Activated CD4-positive, alpha-beta T cell treated with anti-CD3 and anti-CD28 coated beads for 1 hour (primary cell): ENCODE measurements around the gene HGFAC.

Experiments used
- DNase-seq: peaks from one replicate; pipeline ENCODE4 v3.0.0-alpha.2; 2020

Gene HGFAC

DNA sequence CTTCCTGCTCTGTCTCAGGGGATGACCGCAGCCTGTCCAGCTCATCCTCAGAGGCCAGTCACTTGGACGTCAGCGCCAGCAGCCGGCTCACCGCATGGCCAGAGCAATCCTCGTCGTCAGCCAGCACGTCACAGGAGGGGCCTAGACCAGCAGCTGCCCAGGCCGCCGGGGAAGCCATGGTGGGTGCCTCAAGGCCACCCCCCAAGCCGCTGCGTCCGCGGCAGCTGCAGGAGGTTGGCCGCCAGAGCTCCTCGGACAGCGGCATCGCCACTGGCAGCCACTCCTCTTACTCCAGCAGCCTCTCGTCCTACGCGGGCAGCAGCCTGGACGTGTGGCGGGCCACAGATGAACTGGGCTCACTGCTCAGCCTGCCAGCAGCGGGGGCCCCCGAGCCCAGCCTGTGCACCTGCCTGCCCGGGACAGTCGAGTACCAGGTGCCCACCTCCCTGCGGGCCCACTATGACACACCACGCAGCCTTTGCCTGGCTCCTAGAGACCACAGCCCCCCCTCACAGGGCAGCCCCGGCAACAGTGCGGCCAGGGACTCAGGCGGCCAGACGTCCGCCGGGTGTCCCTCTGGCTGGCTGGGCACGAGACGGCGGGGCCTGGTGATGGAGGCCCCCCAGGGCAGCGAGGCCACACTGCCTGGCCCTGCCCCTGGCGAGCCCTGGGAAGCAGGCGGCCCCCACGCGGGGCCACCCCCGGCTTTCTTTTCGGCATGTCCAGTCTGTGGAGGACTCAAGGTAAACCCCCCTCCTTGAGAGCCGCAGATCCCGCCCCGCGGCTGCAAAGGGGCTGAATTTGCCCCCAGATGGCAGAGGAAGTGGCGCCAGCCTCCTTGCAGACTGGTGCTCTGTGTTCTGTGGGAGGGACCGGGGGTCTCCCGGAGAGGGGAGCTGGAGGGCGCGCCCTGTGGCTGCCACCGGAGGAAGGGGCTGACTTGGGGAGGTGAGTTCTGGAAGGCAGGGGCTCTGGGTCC lies 51.3 kb downstream of the HGFAC start:
- DNase-seq, result no peak

DNA sequence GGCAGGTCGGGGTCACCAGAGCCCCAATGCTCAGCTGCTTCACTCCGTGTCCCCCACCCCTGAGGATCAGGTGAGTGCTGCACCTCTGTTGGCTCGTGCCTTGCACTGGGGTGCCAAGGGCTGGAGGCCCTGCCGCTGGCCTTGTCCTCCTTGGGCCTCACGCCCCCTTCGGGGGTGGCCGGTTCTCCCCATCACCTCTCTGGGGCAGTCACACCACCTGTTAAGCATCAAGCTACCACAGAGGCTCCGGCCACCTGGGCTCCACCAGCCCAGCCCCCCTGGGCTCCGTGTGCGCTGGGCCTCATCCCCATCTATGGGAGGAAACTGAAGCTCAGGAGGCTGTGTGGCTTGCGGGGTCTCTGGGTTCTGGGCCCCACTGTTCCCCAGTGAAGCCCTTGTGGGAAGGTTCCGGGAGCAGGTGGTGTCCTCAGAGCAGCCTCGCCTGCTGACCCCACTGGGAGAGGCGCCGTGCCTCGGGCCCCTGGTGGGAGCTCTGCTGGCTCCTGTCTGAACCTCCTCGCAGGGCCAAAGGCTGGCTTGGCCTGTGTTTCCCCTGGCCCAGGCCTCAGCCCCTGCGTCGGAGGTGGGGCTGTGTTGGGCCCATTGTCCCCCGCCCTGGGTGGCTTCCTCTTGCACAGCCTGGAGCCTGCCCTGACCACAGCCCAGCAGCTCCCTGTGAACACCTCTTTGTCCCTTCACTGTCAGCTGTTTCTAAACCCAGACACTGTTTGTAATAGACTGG lies 52.1 kb downstream of the HGFAC start:
- no peak for DNase-seq

DNA sequence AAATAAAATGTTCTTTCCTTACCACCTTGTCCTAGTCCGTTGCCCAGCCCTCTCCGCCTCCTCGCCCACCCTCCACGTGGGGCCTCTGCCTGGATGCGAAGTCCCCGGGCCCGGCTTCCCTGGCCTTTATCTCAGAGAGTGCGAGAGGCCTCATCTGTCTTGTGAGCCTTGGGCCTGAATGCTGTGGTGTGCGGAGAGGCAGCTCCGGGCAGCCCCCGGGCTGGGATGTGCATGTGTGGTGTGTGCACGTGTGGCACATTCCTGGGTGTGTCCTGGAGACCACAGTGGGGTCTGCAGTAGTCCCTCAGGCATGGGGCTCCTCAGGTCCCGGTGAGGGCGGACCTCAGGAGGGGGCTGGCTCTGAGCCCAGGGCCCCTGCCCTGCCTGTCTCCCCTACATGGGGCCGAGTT lies 52.7 kb downstream of the HGFAC start:
- no peak for DNase-seq

DNA sequence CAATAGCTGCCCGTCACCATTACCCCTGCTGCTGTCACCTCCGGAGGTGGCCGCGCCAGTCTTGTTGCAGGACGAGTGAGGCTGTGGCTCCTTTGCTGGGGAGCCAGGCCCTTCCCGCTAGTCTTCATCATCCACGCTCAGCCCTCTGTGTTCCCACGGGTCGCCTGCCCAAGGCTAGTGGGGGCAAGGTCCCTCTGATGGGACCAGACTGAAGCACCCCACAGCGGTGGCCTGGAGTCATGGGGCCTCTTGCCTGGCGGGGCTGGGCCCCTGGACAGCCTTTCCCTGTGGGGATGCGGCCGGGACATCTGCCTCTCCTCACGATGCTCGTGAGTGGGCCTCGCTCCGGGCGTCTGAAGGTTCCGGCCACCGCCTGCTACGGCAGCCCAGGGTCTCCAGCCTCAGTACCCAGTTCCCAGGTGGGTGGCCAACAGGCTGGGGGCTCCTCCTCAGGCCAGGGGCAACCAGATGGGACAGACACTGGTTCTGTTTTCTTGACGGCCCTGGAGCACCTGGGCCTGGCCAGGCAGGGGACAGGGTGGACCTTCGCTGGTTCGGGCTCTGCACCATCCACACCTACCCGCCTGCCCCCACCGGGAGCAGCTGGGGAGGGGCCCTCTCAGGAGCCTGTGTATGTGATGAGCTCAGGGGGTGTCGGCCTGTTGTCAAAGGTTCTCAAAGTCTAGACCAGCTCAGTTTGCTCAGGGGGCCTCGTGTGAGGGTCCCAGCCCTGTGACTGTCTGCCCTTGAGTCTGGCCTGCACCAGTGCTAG lies 53.6 kb downstream of the HGFAC start:
- DNase-seq, result no peak

DNA sequence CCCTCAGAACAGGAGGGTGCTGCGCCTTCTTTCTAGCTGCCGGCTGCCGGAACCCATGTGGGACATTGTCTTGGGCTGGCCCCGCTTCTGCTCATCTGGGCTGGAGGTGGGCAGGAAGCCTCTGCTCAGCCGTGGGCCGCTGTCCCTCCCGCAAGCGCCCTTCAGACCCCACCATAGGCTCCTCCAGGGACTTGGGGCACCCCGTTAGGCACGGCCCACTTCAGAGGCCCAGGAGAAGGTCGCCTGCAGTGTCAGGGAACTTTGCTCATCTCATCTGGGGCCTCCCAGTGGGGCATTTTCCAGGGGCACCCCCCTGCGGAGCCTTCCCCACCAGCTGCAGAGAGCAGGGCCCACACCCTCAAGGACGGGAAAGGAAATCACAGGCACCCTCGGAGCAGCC lies 54.3 kb downstream of the HGFAC start:
- DNase-seq, result no peak

DNA sequence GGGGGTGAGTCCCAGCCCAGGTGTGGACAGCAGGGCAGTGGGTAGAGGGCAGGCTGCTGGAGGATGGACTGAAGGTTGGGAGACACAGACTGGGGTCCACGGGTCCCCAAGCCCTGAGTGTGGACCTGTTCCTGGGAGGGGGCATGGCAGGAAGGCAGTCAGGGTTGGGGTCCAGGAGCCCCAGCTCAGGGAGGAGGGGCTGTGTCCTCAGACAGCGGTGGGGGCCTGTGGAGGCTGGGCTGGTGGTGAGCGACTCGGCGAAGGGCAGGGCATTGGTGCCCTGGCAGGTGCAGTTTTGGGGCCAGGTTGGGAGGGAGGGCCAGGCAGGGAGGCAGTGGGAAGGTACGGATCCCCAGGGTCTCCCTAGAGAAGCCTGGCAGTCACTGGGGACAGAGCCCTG lies 55.3 kb downstream of the HGFAC start:
- DNase-seq, result no peak

DNA sequence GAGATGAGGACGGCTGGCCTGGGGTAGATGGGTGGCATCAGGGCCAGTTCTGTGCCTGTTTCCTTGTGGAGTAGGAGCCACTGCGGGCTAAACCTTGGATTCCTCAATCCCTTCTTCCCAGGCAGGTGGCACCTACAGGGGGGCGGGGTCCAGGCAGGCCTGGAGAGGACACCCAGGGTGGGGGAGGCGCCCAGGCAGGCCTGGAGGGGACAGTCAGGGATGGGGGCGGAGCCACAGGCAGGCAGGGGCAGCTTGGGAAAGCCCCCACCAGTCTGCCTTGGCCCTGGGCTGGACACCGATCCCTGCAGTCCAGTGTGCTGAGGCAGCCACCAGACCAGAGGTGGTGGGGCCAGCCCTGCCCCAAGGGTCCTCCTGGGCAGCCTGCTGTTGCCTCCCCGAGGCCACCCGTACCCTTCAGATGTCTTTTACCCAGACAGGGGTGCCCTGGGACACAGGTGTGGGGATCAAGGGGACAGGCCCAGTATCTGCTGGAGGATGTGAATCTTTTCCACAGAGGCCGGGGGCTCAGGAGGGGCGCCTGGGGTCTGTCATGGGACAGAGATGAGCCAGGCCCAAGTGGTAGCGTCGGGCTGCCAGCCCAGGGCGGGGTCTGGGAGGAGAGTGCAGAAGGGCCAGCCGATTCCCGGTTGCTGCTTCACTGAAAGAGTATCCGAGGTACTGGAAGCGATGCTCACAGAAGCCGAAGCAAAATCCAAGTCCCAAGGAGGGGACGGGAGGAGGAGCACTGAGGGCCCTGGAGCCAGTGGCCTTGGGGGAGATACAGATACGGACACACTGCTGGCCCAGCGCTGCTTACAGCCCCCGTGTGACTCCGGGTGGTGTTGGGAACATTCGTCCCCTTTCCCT lies 56.0 kb downstream of the HGFAC start:
- no peak for DNase-seq

DNA sequence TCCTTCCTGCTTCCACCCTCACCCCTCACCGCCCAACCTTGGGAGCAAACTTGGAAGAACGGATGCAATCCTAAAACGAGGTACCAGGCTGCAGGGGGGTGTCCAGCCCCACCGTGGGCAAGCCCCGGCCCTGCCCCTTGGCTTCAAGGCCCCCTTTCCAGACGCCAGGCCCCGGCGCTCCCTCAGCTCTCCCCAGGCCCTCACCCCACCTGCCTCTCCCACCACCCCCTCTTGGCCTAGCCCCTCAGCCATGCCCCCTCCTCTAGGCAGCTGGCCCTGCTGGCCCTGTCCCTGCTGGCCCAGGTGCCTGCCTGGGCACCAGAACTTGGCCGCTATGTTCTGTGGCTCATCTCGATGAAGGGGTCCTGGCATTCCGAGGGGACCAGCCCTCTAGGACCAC lies 56.6 kb downstream of the HGFAC start:
- no peak for DNase-seq
